CD4-positive, alpha-beta T cell (primary cell): ENCODE results near the gene RPTN. TPM values are rescaled to one million over a fixed set of nuclear protein-coding genes. Genes with fewer than 3 reads are reported as not detected.

Experiments used
- ATAC-seq: fragments of 200-7000 bp; cut with Tn5 transposase; one replicate; pipeline ENCODE4 v1.10.0; 2022; ENCODE audit warnings: mild to moderate bottlenecking; ENCODE audit not compliant: poor library complexity
- CTCF ChIA-PET: fragments of 350-600 bp; sonication (Branson Sonifier 250); formaldehyde crosslinking; loops from one replicate; lab custom pipeline; 2021; ENCODE audit warnings: antibody characterized with exemption, inconsistent platforms; lab: Charles Lee
- POLR2A ChIA-PET: fragments of 350-600 bp; sonication (Branson Sonifier 250); formaldehyde crosslinking; loops from one replicate; lab custom pipeline; 2021; ENCODE audit warnings: antibody characterized with exemption, inconsistent platforms; lab: Charles Lee
- DNase-seq, 14 experiments: peaks; one replicate each; pipeline ENCODE4 v3.0.0-alpha.2; 2013 to 2020; ENCODE audit warnings: mixed read lengths in 2 of 14
- H3K27ac ChIP-seq, 2 donors: one replicate each; pipeline versions ENCODE4 v1.5.1 to v1.7.0; 2013; ENCODE audit warnings: low read length in 2 of 2, low read depth in 1 of 2, mild to moderate bottlenecking in 1 of 2
- H3K27me3 ChIP-seq, 2 experiments: 1 replicate in 1 of 2; 2 replicates in 1 of 2; pipeline versions ENCODE4 v1.6.1 to v1.7.0; 2013; ENCODE audit warnings: low read length in 2 of 2, control low read depth in 1 of 2, mild to moderate bottlenecking in 1 of 2, moderate library complexity in 1 of 2; ENCODE audit not compliant: insufficient read depth in 2 of 2, control insufficient read depth in 1 of 2
- H3K36me3 ChIP-seq: one replicate; pipeline ENCODE4 v1.6.1; 2013; ENCODE audit warnings: low read length, control low read depth; ENCODE audit not compliant: insufficient read depth
- H3K4me1 ChIP-seq: one replicate; pipeline ENCODE4 v1.6.1; 2013; ENCODE audit warnings: low read length, control low read depth; ENCODE audit not compliant: insufficient read depth
- H3K4me3 ChIP-seq: one replicate; pipeline ENCODE4 v1.5.1; 2013; ENCODE audit warnings: mild to moderate bottlenecking, low read length, moderate library complexity
- H3K9me3 ChIP-seq, 2 experiments: 1 replicate in 1 of 2; 2 replicates in 1 of 2; pipeline versions ENCODE4 v1.6.1 to v1.7.0; 2013; ENCODE audit warnings: low read length in 2 of 2, mild to moderate bottlenecking in 2 of 2, control low read depth in 1 of 2, moderate library complexity in 1 of 2; ENCODE audit not compliant: control insufficient read depth in 1 of 2, insufficient read depth in 1 of 2
- H3K27ac Mint-ChIP-seq: one replicate; pipeline ENCODE4 v1.8.0; 2020; ENCODE audit warnings: mixed read lengths
- H3K27me3 Mint-ChIP-seq: one replicate; pipeline ENCODE4 v1.8.0; 2021; ENCODE audit warnings: mixed read lengths
- H3K36me3 Mint-ChIP-seq: one replicate; pipeline ENCODE4 v1.8.0; 2021; ENCODE audit warnings: low read depth, mixed read lengths
- H3K4me1 Mint-ChIP-seq: one replicate; pipeline ENCODE4 v1.8.0; 2021; ENCODE audit warnings: low read depth, mixed read lengths
- H3K4me3 Mint-ChIP-seq: one replicate; pipeline ENCODE4 v1.8.0; 2020; ENCODE audit warnings: mild to moderate bottlenecking, mixed read lengths
- H3K9me3 Mint-ChIP-seq: one replicate; pipeline ENCODE4 v1.8.0; 2020; ENCODE audit warnings: mixed read lengths
- CTCF ChIP-seq: fragments of 200-600 bp; IDR thresholded peaks from one replicate; pipeline ENCODE4 v1.8.0; 2022; ENCODE audit warnings: antibody characterized with exemption, mild to moderate bottlenecking
- intact Hi-C, 2 experiments: fragments of 100-400 bp; cut with DNase I in 1 of 2; cut with micrococcal nuclease in 1 of 2; formaldehyde crosslinking; loops; one replicate each; pipeline versions ENCODE4 v1.15.1 to v1.9.0; 2023 to 2025; cut with DNase I, micrococcal nuclease
- total RNA-seq, 174 experiments: library from RNA in 2 of 174; stranded (reverse) in 2 of 174; gene quantifications; one replicate each; pipeline ENCODE4 v1.2.3 and lab custom pipeline; 2021 to 2026

The RPTN gene
- total RNA-seq, 2 experiments from 2014 or later, result not detected

- POLR2A ChIA-PET, result interaction anchor here (0.7 kb wide), 1 partner anchor 105 kb away, joined by 3 read pairs; no protein-coding TSS in a partner anchor
- CTCF ChIA-PET, result no interaction called here
- Histone ChIP-seq H3K27me3 (peaks cover 68 to 83% of the 10 kb centered on the region in 2 experiments), H3K4me1 (peaks cover 55% of the 10 kb centered on the region), H3K9me3 (peaks cover 0 to 38% of the 10 kb centered on the region in 2 experiments), H3K36me3 (no peaks in the 10 kb centered on the region), H3K4me3 (peak overlapping the region; percentile 57), H3K27ac (no peak overlapping the region)
- TF ChIP-seq CTCF, result no peak
- Mint-ChIP-seq H3K4me3 (no peak overlapping the region), H3K36me3 (no peaks in the 10 kb centered on the region), H3K4me1 (no peaks in the 10 kb centered on the region), H3K27me3 (peaks cover 15% of the 10 kb centered on the region), H3K27ac (no peak overlapping the region), H3K9me3 (no peaks in the 10 kb centered on the region)
- intact Hi-C loops, result no loop called here
- DNase-seq (peak in 1 of 14 experiments; percentile 11), ATAC-seq (no peak)
Observed at GRCh38 chr1:152109998-152110294, 49.1 kb downstream of the RPTN start.

- Histone ChIP-seq H3K4me1 (peaks cover 55% of the 10 kb centered on the region), H3K27me3 (peaks cover 68 to 83% of the 10 kb centered on the region in 2 experiments), H3K27ac (no peak overlapping the region), H3K36me3 (no peaks in the 10 kb centered on the region), H3K9me3 (peaks cover 0 to 38% of the 10 kb centered on the region in 2 experiments), H3K4me3 (peak overlapping the region; percentile 57)
- ChIA-PET POLR2A (interaction anchor here (0.7 kb wide), 1 partner anchor 105 kb away, joined by 3 read pairs; no protein-coding TSS in a partner anchor), CTCF (no interaction called here)
- peaks cover 20% of the 10 kb centered on the region for H3K27me3 Mint-ChIP-seq
- H3K9me3 Mint-ChIP-seq, result no peaks in the 10 kb centered on the region
- no peak overlapping the region for H3K4me3 Mint-ChIP-seq
- intact Hi-C loops, result no loop called here
- no peak for TF ChIP-seq CTCF
- H3K27ac Mint-ChIP-seq, result no peak overlapping the region
- H3K36me3 Mint-ChIP-seq, result no peaks in the 10 kb centered on the region
- ATAC-seq (no peak), DNase-seq (peak in 2 of 14 experiments; percentile 4 to 5)
- no peaks in the 10 kb centered on the region for H3K4me1 Mint-ChIP-seq
Observed at GRCh38 chr1:152109231-152109997, 49.6 kb downstream of the RPTN start.

- no peak overlapping the region for H3K4me3 Mint-ChIP-seq
- Histone ChIP-seq H3K4me1 (peaks cover 55% of the 10 kb centered on the region), H3K4me3 (no peak overlapping the region), H3K27me3 (peaks cover 67 to 82% of the 10 kb centered on the region in 2 experiments), H3K36me3 (no peaks in the 10 kb centered on the region), H3K27ac (no peak overlapping the region), H3K9me3 (peaks cover 0 to 38% of the 10 kb centered on the region in 2 experiments)
- H3K36me3 Mint-ChIP-seq, result no peaks in the 10 kb centered on the region
- CTCF ChIA-PET, result no interaction called here
- TF ChIP-seq CTCF, result no peak
- POLR2A ChIA-PET, result no interaction called here
- H3K9me3 Mint-ChIP-seq, result no peaks in the 10 kb centered on the region
- H3K27me3 Mint-ChIP-seq, result peaks cover 24% of the 10 kb centered on the region
- H3K4me1 Mint-ChIP-seq, result no peaks in the 10 kb centered on the region
- DNase-seq (no peak), ATAC-seq (no peak)
- intact Hi-C loops, result no loop called here
- H3K27ac Mint-ChIP-seq, result no peak overlapping the region
Observed at GRCh38 chr1:152108882-152109222, 50.2 kb downstream of the RPTN start.
